ENCODE measurements around the gene FAM107B. TPM values are rescaled to one million over a fixed set of nuclear protein-coding genes. Genes with fewer than 3 reads are reported as not detected.

FAM107B gene
- total RNA-seq, 1 experiment from 2014 or later, result 41.6 TPM

GRCh38 chr10:14707481-14707880 lies 67.2 kb downstream of the FAM107B start:
- Histone ChIP-seq H3K79me2 (ENCODE audit: insufficient read depth, low read length) (no peaks in the 10 kb centered on the region), H3K9me3 (ENCODE audit: control insufficient read depth in 1 of 2, insufficient read depth in 1 of 2, low read depth in 1 of 2, low read length in 2 of 2) (no peaks in the 10 kb centered on the region), H3K27ac (ENCODE audit: low read depth, low read length) (no peak overlapping the region), H3K27me3 (ENCODE audit: insufficient read depth, low read length) (no peaks in the 10 kb centered on the region), H3K36me3 (ENCODE audit: control insufficient read depth in 1 of 2, insufficient read depth in 2 of 2, low read length in 2 of 2) (no peaks in the 10 kb centered on the region), H3K9ac (ENCODE audit: low read length) (no peak overlapping the region), H3K4me2 (ENCODE audit: low read length) (no peak overlapping the region), H4K20me1 (ENCODE audit: insufficient read depth) (no peaks in the 10 kb centered on the region), H3K4me3 (replicated peaks in 1 of 2; ENCODE audit: low read depth in 1 of 2, low read length in 2 of 2) (no peak overlapping the region), H2AFZ (ENCODE audit: low read depth, low read length, poor library complexity, severe bottlenecking) (no peak overlapping the region), H3K4me1 (ENCODE audit: control insufficient read depth in 1 of 2, insufficient read depth in 2 of 2, low read length in 2 of 2) (no peaks in the 10 kb centered on the region), H3K9me2 (ENCODE audit: insufficient read depth) (no peaks in the 10 kb centered on the region)
- ChIA-PET RAD21 (ENCODE audit: low non-redundant PET in 1 of 2, low total read pairs in 2 of 2, uncharacterized antibody in 2 of 2, unreplicated experiment in 2 of 2) (no interaction called here), POLR2A (no interaction called here), CTCF (no interaction called here)
- DNase-seq (ENCODE audit: low read depth, low spot score) (no peak), ATAC-seq (no peak)
- intact Hi-C loops (cut with micrococcal nuclease), result no loop called here
- TF ChIP-seq, protein P1, sequence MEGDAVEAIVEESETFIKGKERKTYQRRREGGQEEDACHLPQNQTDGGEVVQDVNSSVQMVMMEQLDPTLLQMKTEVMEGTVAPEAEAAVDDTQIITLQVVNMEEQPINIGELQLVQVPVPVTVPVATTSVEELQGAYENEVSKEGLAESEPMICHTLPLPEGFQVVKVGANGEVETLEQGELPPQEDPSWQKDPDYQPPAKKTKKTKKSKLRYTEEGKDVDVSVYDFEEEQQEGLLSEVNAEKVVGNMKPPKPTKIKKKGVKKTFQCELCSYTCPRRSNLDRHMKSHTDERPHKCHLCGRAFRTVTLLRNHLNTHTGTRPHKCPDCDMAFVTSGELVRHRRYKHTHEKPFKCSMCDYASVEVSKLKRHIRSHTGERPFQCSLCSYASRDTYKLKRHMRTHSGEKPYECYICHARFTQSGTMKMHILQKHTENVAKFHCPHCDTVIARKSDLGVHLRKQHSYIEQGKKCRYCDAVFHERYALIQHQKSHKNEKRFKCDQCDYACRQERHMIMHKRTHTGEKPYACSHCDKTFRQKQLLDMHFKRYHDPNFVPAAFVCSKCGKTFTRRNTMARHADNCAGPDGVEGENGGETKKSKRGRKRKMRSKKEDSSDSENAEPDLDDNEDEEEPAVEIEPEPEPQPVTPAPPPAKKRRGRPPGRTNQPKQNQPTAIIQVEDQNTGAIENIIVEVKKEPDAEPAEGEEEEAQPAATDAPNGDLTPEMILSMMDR (IDR thresholded peaks at IDR 0.05 in 2 of 3, conservative IDR thresholded peaks at IDR 0.05 in 1 of 3; ENCODE audit: borderline replicate concordance in 1 of 3, insufficient read depth in 1 of 3, low read depth in 2 of 3, low read length in 2 of 3), result no peak
- TF ChIP-seq SRF (IDR thresholded peaks at IDR 0.05; ENCODE audit: low read depth), result no peak
- TF ChIP-seq RAD21 (IDR thresholded peaks at IDR 0.05; ENCODE audit: low read depth), result no peak
- no peak for TF ChIP-seq JUND (IDR thresholded peaks at IDR 0.05)
- TF ChIP-seq EZH2 (IDR thresholded peaks at IDR 0.05), result no peak
- TF ChIP-seq POLR2A (IDR thresholded peaks at IDR 0.05; ENCODE audit: borderline replicate concordance, extremely low read depth, insufficient read depth, insufficient read length), result no peak
- TF ChIP-seq, protein P2, sequence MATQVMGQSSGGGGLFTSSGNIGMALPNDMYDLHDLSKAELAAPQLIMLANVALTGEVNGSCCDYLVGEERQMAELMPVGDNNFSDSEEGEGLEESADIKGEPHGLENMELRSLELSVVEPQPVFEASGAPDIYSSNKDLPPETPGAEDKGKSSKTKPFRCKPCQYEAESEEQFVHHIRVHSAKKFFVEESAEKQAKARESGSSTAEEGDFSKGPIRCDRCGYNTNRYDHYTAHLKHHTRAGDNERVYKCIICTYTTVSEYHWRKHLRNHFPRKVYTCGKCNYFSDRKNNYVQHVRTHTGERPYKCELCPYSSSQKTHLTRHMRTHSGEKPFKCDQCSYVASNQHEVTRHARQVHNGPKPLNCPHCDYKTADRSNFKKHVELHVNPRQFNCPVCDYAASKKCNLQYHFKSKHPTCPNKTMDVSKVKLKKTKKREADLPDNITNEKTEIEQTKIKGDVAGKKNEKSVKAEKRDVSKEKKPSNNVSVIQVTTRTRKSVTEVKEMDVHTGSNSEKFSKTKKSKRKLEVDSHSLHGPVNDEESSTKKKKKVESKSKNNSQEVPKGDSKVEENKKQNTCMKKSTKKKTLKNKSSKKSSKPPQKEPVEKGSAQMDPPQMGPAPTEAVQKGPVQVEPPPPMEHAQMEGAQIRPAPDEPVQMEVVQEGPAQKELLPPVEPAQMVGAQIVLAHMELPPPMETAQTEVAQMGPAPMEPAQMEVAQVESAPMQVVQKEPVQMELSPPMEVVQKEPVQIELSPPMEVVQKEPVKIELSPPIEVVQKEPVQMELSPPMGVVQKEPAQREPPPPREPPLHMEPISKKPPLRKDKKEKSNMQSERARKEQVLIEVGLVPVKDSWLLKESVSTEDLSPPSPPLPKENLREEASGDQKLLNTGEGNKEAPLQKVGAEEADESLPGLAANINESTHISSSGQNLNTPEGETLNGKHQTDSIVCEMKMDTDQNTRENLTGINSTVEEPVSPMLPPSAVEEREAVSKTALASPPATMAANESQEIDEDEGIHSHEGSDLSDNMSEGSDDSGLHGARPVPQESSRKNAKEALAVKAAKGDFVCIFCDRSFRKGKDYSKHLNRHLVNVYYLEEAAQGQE (IDR thresholded peaks at IDR 0.05; ENCODE audit: low read depth), result no peak
- no peak for TF ChIP-seq CBX3 (IDR thresholded peaks at IDR 0.05; ENCODE audit: low read depth)
- no peak for TF ChIP-seq MAX (IDR thresholded peaks at IDR 0.05)
- TF ChIP-seq SIN3A (IDR thresholded peaks at IDR 0.05; ENCODE audit: low read depth), result no peak
- TF ChIP-seq SP1 (IDR thresholded peaks at IDR 0.05; ENCODE audit: low read depth), result no peak
- TF ChIP-seq ZBTB33 (IDR thresholded peaks at IDR 0.05; ENCODE audit: extremely low read depth, insufficient replicate concordance, low read length), result no peak
- no peak for TF ChIP-seq TCF7L2 (IDR thresholded peaks at IDR 0.05; ENCODE audit: borderline replicate concordance, extremely low read depth, insufficient read depth, insufficient read length)
- BruUV-seq (replicated peaks), result no TSS peak
